Measurements from ENCODE around the gene SEMA6B. TPM values are rescaled to one million over a fixed set of nuclear protein-coding genes. Genes with fewer than 3 reads are reported as not detected.

The SEMA6B gene
- total RNA-seq (10 to 100 TPM in 1 of 2 donors, 1 to 10 TPM in 1; 4.8 to 24.7 TPM), polyA plus RNA-seq (ENCODE audit: insufficient read length in 6 of 6) (1 to 10 TPM; 2.1 to 4.0 (median 2.9) TPM)
- long read RNA-seq, donor 1, result 0 reads
- long read RNA-seq, donor 2, result 0 reads
- long read RNA-seq, donor 3, result 0 reads
- long read RNA-seq, donor 4, result 0 reads
- long read RNA-seq, donor 5, result 0 reads
- long read RNA-seq, donor 6, partial matches to known transcripts, result 0 of 1 reads
- long read RNA-seq, donor 6, other reads (novel, unspliced or antisense), result 0 of 1 reads
- long read RNA-seq, donor 7, result 0 reads
- long read RNA-seq, donor 8, result 0 reads
- long read RNA-seq, donor 9, result 0 reads
- long read RNA-seq, donor 10, result 0 reads
- long read RNA-seq, donor 11, result 0 reads
- long read RNA-seq, donor 12, partial matches to known transcripts, result 0 of 1 reads
- long read RNA-seq, donor 12, other reads (novel, unspliced or antisense), result 0 of 1 reads

DNA sequence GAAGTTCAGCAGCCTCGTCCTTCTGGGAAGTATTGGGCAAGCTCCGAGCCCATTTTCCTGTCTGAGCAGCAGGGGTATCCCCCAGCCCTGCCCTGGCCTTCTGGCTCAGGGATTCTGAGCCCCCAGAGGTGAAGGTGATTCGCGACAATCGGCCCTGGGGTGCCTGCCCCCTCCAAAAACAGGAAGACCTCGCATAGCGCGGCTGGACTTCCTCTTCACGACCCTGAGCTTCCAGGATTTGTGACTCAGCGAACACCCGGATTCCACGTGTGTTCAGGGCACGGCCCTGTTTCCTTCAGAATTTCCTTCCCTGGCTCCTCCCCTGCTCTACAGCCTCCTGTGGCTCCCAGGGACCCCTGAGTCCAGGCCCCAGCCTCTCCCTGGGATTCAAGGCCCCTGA, at the start of gene SEMA6B:
SEMA6B (minus strand) TSS at position 116 of the 400 bp plus-strand sequence. CDS start 1,227 bp downstream, outside the sequence.
- H3K36me3 ChIP-seq, result peaks cover 0 to 23% of the 10 kb centered on the region in 2 donors
- intact Hi-C loops (cut with DNase I), result loop anchor here in 1 of 2 donors (5.0 kb wide), 1 partner anchor 78 kb away; the partner anchor contains the start of gene TNFAIP8L1
- no peaks in the 10 kb centered on the region for H3K27me3 ChIP-seq
- no peak for TF ChIP-seq CTCF (IDR thresholded peaks at IDR 0.05)
- H3K9me3 ChIP-seq, result no peaks in the 10 kb centered on the region
- ATAC-seq, result peak; percentile 43
- peak in 1 of 4 donors; percentile 78 for DNase-seq
- peaks cover 0 to 62% of the 10 kb centered on the region in 2 donors for H3K4me1 ChIP-seq
- peak within 1 kb of the TSS in 1 of 2 donors; percentile 58 for H3K4me3 ChIP-seq
- H3K27ac ChIP-seq, result peak within 1 kb of the TSS; percentile 53 to 84

- intact Hi-C loops (cut with DNase I), result no loop called here
- Histone ChIP-seq H3K27me3 (peaks cover 5 to 74% of the 10 kb centered on the region in 2 donors), H3K27ac (no peak overlapping the region), H3K4me1 (peaks cover 0 to 26% of the 10 kb centered on the region in 2 donors), H3K36me3 (no peaks in the 10 kb centered on the region), H3K9me3 (no peaks in the 10 kb centered on the region), H3K4me3 (no peak overlapping the region)
- DNase-seq (no peak), ATAC-seq (no peak)
- TF ChIP-seq CTCF (IDR thresholded peaks at IDR 0.05), result no peak
Observed at GRCh38 chr19:4606921-4607678, 47.6 kb upstream of the SEMA6B start.

DNA sequence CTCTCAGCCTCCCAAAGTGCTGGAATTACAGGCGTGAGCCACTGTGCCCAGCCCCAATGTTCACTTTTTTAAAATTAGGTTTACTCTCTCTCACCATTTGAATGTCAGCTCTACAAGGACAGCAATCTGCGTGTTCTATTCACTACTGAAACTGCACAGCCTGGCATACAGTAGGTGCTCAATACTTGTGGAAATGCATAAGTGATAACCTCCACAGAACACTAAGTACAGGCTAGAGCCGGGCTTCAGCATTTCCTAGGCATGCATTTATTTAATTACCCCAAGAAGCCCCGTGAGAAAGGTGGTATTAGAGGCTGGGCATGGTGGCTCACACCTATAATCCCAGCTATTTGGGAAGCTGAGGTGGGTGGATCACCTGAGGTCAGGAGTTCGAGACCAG, 46.7 kb upstream of the SEMA6B start:
- no peaks in the 10 kb centered on the region for H3K36me3 ChIP-seq
- ATAC-seq, result no peak
- no peak for TF ChIP-seq CTCF (IDR thresholded peaks at IDR 0.05)
- peaks cover 5 to 79% of the 10 kb centered on the region in 2 donors for H3K27me3 ChIP-seq
- H3K27ac ChIP-seq, result no peak overlapping the region
- peaks cover 0 to 17% of the 10 kb centered on the region in 2 donors for H3K4me1 ChIP-seq
- DNase-seq, result no peak
- H3K4me3 ChIP-seq, result no peak overlapping the region
- H3K9me3 ChIP-seq, result no peaks in the 10 kb centered on the region
- intact Hi-C loops (cut with DNase I), result no loop called here

DNA sequence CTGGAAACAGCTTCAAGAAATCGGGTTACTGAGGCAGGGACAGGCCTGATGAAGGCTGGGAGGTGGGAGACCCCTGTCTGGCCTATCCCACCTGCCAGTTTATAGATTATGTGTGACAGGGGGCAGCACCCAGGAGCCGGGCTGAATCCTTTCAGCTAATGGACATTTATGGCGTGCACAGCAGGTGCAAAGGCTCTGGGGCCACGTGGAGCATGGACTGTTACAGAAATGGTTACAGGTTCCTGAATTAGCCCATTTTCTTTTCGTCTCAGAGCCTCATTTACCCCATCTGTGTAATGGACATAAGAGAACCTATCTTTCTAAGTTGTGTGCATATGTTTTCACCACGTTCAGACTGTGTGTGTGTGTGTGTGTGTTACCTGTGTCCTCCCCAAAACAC, 45.4 kb upstream of the SEMA6B start:
- Histone ChIP-seq H3K36me3 (no peaks in the 10 kb centered on the region), H3K9me3 (no peaks in the 10 kb centered on the region), H3K4me1 (peaks cover 0 to 4% of the 10 kb centered on the region in 2 donors), H3K27me3 (peaks cover 5 to 80% of the 10 kb centered on the region in 2 donors), H3K4me3 (no peak overlapping the region), H3K27ac (no peak overlapping the region)
- no peak for TF ChIP-seq CTCF (IDR thresholded peaks at IDR 0.05)
- ATAC-seq, result no peak
- intact Hi-C loops (cut with DNase I), result no loop called here
- DNase-seq, result no peak

GRCh38 chr19:4602915-4603314, 43.4 kb upstream of the SEMA6B start:
- H3K9me3 ChIP-seq, result no peaks in the 10 kb centered on the region
- H3K4me1 ChIP-seq, result peaks cover 0 to 5% of the 10 kb centered on the region in 2 donors
- TF ChIP-seq CTCF (IDR thresholded peaks at IDR 0.05), result no peak
- H3K27me3 ChIP-seq, result peaks cover 10 to 91% of the 10 kb centered on the region in 2 donors
- intact Hi-C loops (cut with DNase I), result no loop called here
- DNase-seq (no peak), ATAC-seq (no peak)
- no peaks in the 10 kb centered on the region for H3K36me3 ChIP-seq
- no peak overlapping the region for H3K4me3 ChIP-seq
- no peak overlapping the region for H3K27ac ChIP-seq
